Measurements from ENCODE around the gene CDK8.

DNA sequence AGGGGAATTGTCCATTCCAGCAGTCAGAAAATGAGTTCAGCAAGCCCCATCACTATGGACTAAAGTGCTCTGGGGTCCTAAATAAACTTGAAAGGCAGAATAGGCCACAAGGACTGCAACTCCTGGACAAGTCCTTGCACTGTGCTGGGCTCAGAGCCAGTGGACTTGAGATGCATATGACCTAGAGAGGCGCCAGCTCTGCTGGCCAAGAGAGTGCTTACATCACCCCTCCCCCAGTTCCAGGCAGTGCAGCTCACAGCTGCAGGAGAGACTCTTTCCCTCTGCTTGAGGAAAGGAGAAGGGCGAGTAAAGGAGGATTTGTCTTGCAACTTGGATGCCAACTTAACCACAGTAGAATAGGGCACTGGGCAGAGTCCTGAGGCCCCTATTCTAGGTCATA is 194.1 kb downstream of the CDK8 start:
- TF ChIP-seq YY1 (IDR thresholded peaks at IDR 0.05; ENCODE audit: insufficient read depth, insufficient read length) (no peak), SUZ12 (IDR thresholded peaks at IDR 0.05; ENCODE audit: extremely low read depth, insufficient read depth, insufficient read length) (no peak)

Data from NT2/D1 (cell line).